NCI-H1048 (cell line): ENCODE data around the gene NOSIP.
"Not testable (repeated sequence)": the region's sequence is repeated elsewhere in the genome, so short reads cannot be mapped to it uniquely, and the experiment has no call there.

Experiments
- DNase-seq: peaks from one replicate; lab custom pipeline; 2025; lab: John Stamatoyannopoulos, UW

The NOSIP gene, protein sequence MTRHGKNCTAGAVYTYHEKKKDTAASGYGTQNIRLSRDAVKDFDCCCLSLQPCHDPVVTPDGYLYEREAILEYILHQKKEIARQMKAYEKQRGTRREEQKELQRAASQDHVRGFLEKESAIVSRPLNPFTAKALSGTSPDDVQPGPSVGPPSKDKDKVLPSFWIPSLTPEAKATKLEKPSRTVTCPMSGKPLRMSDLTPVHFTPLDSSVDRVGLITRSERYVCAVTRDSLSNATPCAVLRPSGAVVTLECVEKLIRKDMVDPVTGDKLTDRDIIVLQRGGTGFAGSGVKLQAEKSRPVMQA

DNA sequence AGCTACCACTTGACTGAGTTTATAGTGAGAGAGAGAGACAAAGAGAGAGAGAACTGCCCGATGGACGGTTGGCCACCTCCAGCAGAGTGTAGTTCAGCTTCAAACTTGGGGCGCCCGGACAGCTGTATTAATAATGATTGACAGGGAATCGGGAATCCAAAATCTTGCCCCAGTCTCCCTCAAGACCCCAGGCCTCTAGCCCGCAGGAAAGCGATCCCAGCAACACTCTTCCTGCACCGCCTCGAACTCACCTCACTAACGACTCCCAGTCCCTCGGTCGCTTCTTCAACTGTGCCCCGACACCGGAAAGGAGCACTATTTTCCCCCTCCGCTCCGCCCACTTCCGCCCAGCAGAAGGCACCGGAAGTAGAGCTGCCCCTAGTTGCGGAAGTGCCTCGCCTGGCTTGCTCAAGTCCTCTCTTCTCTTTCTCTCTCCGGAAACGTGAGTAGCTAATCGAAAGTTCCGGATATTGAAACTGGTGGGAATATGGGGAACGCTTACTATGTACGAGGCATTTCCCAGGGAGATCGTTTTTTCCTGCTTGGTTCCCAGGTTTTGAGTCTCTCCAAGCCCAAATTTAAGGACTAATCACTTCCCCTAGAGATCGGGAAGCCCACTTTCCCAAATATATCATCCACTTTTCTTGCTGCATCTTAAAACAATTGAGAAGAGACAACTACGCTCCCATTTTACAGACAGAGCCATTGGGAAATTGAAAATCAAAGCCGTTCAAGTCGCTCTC lies at the start of gene NOSIP:
NOSIP (minus strand) TSS at position 293 of the 743 bp plus-strand sequence. CDS start 19,865 bp downstream, outside the sequence.
- peak; percentile 88 for DNase-seq

DNA sequence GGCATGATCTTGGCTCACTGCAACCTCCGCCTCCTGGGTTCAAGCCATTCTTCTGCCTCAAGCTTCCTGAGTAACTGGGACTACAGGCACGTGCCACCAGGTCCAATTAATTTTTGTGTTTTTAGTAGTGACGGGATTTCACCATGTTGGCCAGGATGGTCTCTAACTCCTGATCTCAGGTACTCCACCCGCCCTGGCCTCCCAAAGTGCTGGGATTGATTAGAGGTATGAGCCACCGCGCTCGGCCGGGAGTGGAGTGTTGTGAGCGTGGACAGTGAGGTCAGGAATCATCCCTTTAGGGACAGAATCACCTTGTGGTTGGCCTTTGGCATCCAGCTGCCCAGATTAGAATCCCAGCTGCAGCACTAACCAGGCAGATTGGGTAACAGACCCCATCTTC lies 49.3 kb upstream of the NOSIP start:
- no peak for DNase-seq

DNA sequence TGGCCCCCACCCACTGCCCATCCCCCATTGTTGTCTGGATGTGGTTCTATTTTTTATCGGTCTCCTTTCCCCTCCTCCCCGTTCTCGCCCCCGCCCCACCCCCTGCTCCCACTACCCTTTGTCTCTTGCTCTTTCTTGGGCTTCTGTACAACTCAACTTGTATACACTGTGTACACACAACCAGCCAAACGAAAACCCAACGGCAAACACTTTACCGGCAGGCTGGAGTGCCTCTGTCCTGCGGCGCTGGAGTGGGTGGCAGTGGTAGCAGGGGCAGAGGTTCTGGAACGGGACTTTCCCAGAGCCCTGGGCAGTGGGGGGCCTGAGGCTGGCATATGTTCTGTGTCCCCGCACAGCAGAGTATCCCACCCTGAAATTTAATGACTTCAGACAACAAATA lies 45.9 kb upstream of the NOSIP start:
- DNase-seq = no peak

DNA sequence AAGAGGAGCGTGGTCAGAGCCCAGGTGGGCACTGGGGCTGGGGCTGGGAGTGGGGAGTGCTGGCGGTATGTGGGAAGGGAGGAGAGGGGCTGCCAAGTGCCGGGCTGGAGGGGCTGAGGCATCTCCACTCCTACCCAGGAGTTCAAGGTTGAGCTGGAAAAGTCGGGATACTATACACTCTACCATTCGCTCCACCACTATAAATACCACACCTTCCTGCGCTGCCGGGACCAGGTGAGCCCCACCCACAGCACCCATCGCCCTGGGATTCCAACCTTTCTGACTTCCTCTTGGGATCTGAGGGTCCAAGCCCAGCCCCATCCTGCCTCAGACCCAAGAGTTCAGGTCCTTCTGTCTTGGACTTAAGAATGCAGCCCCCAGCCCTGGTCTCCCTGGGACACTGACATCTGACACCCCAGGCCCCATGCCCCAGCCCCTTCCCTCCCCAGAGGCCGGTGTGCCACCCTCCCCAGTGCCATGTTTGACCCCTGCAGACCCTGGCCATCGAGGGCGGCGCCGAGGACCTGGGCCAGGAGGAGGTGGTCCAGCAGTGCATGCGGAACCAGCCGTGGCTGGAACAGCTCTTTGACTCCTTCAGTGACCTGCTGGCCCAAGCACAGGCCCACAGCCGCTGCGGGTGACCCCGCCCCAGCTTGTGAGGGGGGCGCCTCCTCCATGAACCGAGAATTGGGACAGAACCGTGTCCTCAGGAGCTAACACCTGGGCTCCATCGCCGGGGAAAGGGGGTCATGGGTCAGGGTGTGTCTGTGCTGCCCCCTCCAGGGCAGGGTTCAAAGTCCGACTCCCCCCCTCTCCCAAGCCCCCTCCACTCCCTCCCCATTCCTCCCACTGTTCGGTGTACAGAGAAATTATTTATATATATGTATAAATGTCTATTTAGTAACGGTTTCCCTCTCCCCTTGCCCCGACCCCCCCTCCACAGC lies 44.9 kb upstream of the NOSIP start:
- no peak for DNase-seq

DNA sequence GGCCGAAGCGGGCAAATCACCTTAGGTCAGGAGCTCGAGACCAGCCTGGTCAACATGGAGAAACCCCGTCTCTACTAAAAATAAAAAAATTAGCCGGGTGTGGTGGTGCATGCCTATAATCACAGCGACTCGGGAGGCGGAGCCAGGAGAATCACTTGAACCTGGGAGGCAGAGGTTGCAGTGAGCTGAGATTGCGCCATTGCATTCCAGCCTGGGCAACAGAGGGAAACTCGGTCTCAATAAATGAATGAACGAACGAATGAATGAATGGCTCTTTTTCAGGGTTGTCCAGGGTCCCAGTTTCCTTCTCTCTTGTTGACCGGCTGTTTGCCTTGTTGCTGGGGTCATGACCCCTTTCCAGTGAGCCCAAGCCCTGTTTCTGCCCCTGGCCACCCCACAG lies 37.5 kb upstream of the NOSIP start:
- not testable (repeated sequence) for DNase-seq

DNA sequence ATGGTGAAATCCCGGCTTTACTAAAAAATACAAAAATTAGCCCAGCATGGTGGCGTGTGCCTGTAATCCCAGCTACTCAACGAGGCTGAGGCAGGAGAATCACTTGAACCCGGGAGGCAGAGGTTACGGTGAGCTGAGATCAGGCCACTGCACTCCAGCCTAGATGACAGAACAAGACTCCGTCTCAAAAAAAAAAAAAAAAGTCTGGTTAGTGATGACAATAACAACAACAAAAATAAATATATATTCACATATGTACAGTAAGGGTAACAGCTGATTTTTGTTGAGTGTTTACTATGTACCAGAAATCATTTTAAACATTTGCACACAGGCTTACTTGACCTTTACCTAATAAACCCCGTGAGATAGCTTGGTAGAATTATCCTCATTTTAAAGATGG lies 36.6 kb upstream of the NOSIP start:
- DNase-seq = no peak

DNA sequence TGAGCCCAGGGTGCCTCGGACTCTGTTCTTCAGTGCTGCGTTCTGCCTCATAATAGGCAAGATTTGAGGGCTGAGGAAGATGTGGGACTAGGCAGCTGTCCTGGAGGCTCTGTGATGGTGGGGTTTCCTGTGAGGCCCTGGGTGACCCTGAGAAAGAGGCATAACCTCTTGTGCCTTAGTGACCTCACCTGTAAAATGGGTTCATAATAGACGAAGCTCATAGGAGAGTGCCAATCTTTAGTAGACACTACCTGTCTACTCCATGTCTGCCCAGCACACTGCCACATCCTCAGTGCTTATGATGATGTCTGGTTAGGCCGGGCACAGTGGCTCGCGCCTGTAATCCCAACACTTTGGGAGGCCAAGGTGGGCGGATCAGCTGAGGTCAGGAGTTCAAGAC lies 36.2 kb upstream of the NOSIP start:
- no peak for DNase-seq

DNA sequence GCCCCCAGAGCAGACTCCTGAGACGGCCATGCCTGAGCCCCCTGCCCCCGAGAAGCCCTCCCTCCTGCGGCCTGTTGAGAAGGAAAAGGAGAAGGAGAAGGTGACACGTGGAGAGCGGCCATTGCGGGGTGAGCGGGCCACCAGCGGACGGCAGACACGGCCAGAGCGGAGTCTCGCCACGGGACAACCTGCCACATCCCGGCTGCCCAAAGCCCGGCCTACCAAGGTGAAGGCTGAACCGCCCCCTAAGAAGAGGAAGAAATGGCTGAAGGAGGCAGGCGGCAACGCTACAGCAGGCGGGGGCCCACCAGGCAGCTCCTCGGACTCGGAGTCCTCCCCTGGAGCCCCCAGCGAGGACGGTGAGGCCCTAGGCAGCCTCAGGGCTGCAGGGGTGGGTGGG lies 35.5 kb upstream of the NOSIP start:
- no peak for DNase-seq

DNA sequence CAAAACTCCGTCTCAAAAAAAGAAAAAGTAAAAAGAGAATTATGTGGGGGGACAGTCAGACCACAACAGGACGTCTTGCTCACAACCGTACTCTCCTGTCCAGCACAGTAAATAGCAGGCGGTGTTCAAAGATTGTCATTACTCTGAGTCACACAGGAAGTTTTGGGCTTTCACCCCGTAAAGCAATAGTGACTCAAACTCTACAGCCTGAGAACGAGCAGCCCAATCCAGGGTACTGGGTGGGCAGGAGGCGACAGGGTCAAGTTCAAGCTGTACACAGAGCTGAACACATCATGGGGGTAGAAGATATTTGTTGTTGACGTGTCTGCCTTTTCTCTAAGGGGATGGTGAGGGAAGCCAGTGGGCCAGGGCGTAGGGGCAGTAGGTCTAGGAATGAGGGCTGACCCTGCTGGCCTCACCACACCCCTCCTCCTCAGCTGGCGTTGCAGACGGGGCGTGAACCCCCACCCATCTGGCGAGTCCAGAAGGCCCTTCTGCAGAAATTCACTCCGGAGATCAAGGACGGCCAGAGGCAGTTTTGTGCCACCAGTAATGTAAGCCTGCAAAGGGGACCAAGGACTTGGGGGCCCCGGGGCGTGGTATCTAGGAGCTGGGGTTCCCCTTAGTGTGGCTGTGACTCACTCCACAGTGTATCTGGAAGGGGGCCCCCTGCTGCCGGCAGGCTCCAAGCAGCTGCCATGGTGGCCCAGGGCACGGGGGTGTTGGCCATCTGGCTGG lies 33.9 kb upstream of the NOSIP start:
- no peak for DNase-seq

DNA sequence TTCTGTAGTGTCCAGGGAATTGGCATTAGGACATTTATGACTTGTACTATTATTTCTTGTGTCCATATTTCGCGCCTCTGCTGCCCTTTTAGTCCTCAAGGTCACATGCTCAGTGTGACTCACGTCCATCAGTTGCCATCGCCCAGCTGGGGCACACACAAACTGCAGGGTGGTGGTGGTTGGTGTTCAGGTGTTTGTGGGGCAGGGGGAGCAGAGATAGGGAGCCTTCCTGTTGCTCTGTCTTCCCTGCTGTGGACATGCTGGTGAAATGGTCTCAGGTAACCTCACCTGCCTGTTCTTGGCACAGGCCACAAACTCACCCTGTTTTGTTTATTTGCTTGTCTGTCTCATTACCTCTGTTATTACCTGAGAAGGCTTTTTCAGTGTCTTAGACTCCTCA lies 33.0 kb upstream of the NOSIP start:
- no peak for DNase-seq

DNA sequence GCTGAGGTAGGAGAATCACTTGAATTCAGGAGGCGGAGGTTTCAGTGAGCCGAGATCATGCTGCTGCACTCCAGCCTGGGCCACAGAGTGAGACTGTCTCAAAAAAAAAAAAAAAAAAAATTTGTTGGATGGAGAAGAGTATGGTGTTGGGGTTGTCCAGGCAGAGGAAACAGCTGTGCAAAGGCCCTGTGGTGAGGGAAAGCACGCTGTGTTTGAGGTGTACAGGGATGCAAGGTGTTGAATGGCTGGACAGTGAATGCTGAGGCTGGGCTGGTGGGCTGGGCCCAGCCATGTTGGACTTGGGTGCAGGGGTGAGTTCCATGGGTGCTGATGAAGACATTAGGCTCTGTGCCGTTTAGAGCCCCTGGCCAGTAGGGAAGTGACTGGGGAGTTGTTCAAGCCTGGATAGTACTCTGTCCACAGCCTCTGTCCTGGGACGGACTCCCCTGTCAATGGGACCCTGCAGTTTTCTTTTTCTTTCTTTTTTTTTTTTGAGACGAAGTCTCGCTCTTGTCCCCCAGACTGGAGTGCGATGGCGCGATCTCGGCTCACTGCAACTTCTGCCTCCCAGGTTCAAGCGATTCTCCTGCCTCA lies 29.2 kb upstream of the NOSIP start:
- DNase-seq = no peak

DNA sequence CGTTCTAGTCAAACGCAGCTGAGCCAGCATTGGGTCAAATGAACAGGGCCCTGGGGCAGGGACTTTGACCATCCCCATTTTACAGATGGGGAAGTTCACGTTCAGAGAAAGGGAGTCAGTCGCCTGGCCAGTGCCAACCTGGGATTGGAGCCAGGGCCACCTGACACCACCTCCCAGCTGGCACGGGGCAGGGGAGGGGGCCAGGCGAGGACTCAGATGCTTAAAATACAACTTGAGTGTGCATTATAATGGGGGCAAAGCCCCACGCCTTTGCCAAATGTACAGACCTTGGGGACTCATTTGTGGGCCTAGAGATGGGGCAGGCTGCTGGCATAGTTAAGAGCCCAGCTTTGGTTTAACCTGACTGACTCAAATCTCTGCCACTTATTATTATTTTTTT lies 25.2 kb upstream of the NOSIP start:
- no peak for DNase-seq

DNA sequence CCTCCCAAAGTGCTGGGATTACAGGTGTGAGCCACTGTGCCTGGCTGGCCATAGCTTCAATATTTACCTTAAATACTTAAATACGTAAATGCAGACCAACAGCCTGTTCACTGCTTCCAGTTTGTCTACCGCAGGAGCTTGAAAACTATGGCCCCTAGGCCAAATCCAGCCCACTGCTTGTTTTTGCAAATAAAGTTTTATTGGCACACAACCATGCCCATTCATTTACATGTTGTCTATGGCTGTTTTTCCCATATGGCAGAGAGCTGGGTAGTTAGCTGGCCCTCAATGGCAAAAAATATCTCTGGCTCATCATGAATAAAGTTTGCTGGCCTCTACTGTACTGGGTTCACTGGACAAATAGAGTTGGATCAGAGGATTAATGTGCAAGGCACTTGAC lies 22.4 kb upstream of the NOSIP start:
- no peak for DNase-seq

DNA sequence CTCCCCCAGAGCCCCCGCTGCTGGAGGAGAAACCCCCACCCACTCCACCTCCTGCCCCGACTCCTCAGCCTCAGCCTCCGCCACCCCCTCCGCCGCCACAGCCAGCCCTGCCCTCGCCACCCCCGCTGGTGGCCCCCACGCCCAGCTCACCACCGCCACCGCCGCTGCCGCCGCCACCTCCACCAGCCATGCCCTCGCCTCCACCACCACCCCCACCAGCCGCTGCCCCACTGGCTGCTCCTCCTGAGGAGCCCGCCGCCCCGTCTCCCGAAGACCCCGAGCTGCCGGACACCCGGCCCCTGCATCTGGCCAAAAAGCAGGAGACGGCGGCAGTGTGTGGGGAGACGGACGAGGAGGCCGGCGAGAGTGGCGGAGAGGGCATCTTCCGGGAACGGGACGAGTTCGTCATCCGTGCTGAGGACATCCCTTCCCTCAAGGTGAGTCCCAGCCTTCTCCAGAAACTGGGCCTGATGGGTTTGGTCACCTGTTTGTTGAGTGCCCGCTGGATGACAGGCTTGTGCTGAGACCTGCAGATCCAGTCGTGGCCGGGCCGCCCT lies 21.2 kb upstream of the NOSIP start:
- DNase-seq = no peak

DNA sequence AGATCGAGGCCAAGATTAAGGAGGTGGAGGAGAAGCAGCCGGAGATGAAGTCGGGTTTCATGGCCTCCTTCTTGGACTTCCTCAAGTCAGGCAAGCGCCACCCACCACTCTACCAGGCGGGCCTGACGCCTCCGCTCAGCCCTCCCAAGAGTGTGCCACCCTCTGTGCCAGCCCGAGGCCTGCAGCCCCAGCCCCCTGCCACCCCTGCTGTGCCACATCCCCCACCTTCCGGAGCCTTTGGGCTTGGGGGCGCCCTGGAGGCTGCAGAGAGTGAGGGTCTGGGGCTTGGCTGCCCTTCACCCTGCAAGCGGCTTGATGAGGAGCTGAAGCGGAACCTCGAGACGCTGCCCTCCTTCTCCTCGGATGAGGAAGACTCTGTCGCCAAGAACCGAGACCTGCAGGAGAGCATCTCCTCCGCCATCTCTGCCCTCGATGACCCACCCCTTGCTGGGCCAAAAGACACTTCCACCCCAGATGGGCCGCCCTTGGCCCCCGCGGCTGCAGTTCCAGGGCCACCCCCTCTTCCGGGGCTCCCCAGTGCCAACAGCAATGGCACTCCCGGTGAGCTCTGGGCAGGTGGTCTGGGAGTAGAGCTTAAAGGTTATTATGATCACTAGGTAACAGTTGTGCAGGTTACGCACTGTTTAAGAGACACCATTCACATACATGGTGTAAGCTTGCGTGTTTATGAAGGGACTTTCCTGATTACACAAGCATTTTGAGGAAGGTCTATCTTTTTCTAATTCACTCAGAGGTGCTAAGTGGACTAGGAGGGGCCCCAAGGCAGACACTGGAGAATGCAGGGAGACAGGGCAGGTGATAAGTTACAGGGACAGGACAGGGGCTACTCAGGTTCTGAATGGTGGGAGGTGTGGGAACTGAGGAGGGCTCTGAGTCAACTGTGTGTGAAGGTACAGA lies 19.3 kb upstream of the NOSIP start:
- DNase-seq = no peak

DNA sequence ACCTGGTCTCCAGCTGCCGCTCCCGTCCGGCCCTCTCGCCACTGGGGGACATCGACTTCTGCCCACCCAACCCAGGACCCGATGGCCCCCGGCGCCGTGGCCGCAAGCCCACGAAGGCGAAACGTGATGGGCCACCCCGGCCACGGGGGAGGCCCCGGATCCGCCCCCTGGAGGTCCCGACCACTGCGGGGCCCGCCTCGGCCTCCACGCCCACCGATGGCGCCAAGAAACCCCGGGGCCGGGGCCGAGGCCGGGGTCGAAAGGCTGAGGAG lies 17.3 kb upstream of the NOSIP start:
- no peak for DNase-seq

DNA sequence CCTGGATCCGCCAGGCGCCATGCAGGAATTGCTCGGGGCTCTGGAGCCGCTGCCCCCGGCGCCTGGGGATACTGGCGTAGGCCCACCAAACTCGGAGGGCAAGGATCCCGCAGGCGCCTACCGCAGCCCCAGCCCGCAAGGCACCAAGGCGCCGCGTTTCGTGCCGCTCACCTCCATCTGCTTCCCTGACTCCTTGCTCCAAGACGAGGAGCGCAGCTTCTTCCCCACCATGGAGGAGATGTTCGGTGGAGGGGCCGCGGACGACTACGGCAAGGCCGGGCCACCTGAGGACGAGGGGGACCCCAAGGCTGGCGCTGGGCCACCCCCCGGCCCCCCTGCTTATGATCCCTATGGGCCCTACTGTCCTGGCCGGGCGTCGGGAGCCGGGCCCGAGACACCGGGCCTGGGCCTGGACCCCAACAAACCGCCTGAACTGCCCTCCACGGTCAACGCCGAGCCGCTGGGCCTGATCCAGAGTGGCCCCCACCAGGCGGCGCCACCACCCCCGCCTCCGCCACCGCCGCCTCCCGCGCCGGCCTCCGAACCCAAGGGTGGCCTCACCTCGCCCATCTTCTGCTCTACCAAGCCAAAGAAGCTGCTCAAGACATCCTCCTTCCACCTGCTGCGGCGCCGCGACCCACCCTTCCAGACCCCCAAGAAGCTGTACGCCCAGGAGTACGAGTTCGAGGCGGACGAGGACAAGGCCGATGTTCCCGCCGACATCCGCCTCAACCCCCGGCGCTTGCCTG lies 16.8 kb upstream of the NOSIP start:
- DNase-seq = no peak

DNA sequence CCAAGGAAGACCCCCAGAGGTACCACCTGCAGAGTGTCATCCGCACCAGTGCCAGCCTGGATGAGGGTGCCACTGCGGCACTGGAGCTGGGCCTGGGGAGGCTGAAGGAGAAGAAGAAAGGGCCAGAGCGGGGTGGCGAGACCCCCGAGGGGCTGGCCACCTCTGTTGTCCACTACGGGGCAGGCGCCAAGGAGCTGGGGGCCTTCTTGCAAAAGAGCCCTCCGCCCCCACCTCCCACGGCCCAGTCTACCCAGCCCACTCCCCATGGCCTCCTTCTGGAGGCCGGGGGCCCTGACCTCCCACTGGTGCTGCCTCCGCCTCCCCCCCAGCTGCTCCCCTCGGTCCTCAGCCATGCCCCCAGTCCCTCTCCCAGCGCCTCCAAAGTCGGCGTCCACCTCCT lies 16.1 kb upstream of the NOSIP start:
- DNase-seq = no peak

DNA sequence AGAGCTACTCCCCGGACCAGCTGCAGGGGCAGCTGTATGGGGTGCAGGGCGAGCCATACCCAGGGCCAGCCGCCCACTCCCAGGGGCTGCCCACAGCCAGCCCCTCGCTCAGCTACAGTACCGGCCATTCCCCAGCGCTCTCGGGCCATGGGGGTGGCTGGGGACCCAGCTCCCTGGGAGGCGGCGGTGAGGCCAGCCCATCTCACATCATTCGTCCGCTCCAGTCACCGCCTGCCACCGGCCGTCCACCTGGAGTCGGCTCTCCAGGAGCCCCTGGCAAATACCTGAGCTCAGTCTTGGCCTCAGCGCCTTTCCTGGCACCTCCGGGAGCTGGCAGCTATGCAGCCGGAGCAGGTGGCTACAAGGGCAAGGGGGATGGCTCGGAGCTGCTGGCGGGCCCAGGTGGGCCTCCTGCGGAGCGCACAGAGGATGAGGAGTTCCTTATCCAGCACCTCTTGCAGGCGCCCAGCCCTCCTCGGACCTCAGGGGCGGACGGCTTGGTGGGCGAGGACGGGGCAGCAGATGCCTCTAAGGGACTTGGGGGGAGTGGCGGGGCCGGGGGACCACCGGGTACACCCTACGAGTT lies 15.6 kb upstream of the NOSIP start:
- DNase-seq = no peak
